ENCODE results near the gene GALC. TPM values are rescaled to one million over a fixed set of nuclear protein-coding genes. Genes with fewer than 3 reads are reported as not detected.

GALC gene
- total and polyA plus RNA-seq, 2 donors from 2014 or later, result 13.6 to 29.4 TPM

GRCh38 chr14:87998482-87998881 lies 5.5 kb upstream of the GALC start:
- H3K4me3 ChIP-seq (ENCODE audit: low read length in 3 of 3), result no peak overlapping the region
- DNase-seq (no peak), FAIRE-seq (no peak)
- TF ChIP-seq CTCF (IDR thresholded peaks at IDR 0.05; ENCODE audit: borderline replicate concordance, extremely low read depth, insufficient read depth), result no peak
- no peaks in the 10 kb centered on the region for H3K4me1 ChIP-seq (ENCODE audit: control insufficient read depth in 2 of 3, insufficient read depth in 2 of 3, low read depth in 1 of 3, low read length in 3 of 3)
- H3K9me3 ChIP-seq (ENCODE audit: control insufficient read depth in 2 of 3, insufficient read depth in 1 of 3, low read length in 3 of 3), result no peaks in the 10 kb centered on the region
- H3K36me3 ChIP-seq (ENCODE audit: control insufficient read depth in 2 of 3, insufficient read depth in 3 of 3, low read length in 3 of 3), result no peaks in the 10 kb centered on the region
- no peak overlapping the region for H3K9ac ChIP-seq (ENCODE audit: low read length in 3 of 3)
- no peak overlapping the region for H3K27ac ChIP-seq (ENCODE audit: low read depth in 2 of 2, low read length in 2 of 2)
- no peaks in the 10 kb centered on the region for H3K27me3 ChIP-seq (ENCODE audit: control insufficient read depth, insufficient read depth, low read length)
- intact Hi-C loops (cut with DNase I), result no loop called here

GRCh38 chr14:87996291-87996592 lies 3.3 kb upstream of the GALC start:
- DNase-seq (no peak), FAIRE-seq (no peak)
- Histone ChIP-seq H3K27me3 (ENCODE audit: control insufficient read depth, insufficient read depth, low read length) (no peaks in the 10 kb centered on the region), H3K4me3 (ENCODE audit: low read length in 3 of 3) (no peak overlapping the region), H3K9me3 (ENCODE audit: control insufficient read depth in 2 of 3, insufficient read depth in 1 of 3, low read length in 3 of 3) (no peaks in the 10 kb centered on the region), H3K27ac (ENCODE audit: low read depth in 2 of 2, low read length in 2 of 2) (no peak overlapping the region), H3K4me1 (ENCODE audit: control insufficient read depth in 2 of 3, insufficient read depth in 2 of 3, low read depth in 1 of 3, low read length in 3 of 3) (peaks cover 0 to 5% (median 0%) of the 10 kb centered on the region in 3 donors), H3K36me3 (ENCODE audit: control insufficient read depth in 2 of 3, insufficient read depth in 3 of 3, low read length in 3 of 3) (no peaks in the 10 kb centered on the region), H3K9ac (ENCODE audit: low read length in 3 of 3) (no peak overlapping the region)
- intact Hi-C loops (cut with DNase I), result no loop called here
- no peak for TF ChIP-seq CTCF (IDR thresholded peaks at IDR 0.05; ENCODE audit: borderline replicate concordance, extremely low read depth, insufficient read depth)

GRCh38 chr14:87995500-87996290 lies 2.7 kb upstream of the GALC start:
- H3K9ac ChIP-seq (ENCODE audit: low read length in 3 of 3), result no peak overlapping the region
- no peak overlapping the region for H3K4me3 ChIP-seq (ENCODE audit: low read length in 3 of 3)
- no peak overlapping the region for H3K27ac ChIP-seq (ENCODE audit: low read depth in 2 of 2, low read length in 2 of 2)
- no peaks in the 10 kb centered on the region for H3K9me3 ChIP-seq (ENCODE audit: control insufficient read depth in 2 of 3, insufficient read depth in 1 of 3, low read length in 3 of 3)
- H3K27me3 ChIP-seq (ENCODE audit: control insufficient read depth, insufficient read depth, low read length), result no peaks in the 10 kb centered on the region
- intact Hi-C loops (cut with DNase I), result no loop called here
- H3K4me1 ChIP-seq (ENCODE audit: control insufficient read depth in 2 of 3, insufficient read depth in 2 of 3, low read depth in 1 of 3, low read length in 3 of 3), result peaks cover 0 to 5% (median 0%) of the 10 kb centered on the region in 3 donors
- no peak for DNase-seq
- no peak for TF ChIP-seq CTCF (IDR thresholded peaks at IDR 0.05; ENCODE audit: borderline replicate concordance, extremely low read depth, insufficient read depth)
- no peaks in the 10 kb centered on the region for H3K36me3 ChIP-seq (ENCODE audit: control insufficient read depth in 2 of 3, insufficient read depth in 3 of 3, low read length in 3 of 3)
- no peak for FAIRE-seq

- intact Hi-C loops (cut with DNase I), result no loop called here
- no peaks in the 10 kb centered on the region for H3K9me3 ChIP-seq (ENCODE audit: control insufficient read depth in 2 of 3, insufficient read depth in 1 of 3, low read length in 3 of 3)
- H3K36me3 ChIP-seq (ENCODE audit: control insufficient read depth in 2 of 3, insufficient read depth in 3 of 3, low read length in 3 of 3), result no peaks in the 10 kb centered on the region
- no peak overlapping the region for H3K9ac ChIP-seq (ENCODE audit: low read length in 3 of 3)
- FAIRE-seq, result no peak
- H3K27me3 ChIP-seq (ENCODE audit: control insufficient read depth, insufficient read depth, low read length), result no peaks in the 10 kb centered on the region
- DNase-seq, result no peak
- TF ChIP-seq CTCF (IDR thresholded peaks at IDR 0.05; ENCODE audit: borderline replicate concordance, extremely low read depth, insufficient read depth), result no peak
- H3K4me3 ChIP-seq (ENCODE audit: low read length in 3 of 3), result no peak overlapping the region
- peaks cover 0 to 5% (median 0%) of the 10 kb centered on the region in 3 donors for H3K4me1 ChIP-seq (ENCODE audit: control insufficient read depth in 2 of 3, insufficient read depth in 2 of 3, low read depth in 1 of 3, low read length in 3 of 3)
- no peak overlapping the region for H3K27ac ChIP-seq (ENCODE audit: low read depth in 2 of 2, low read length in 2 of 2)
These were observed 2.0 kb upstream of the GALC start for GRCh38 chr14:87994974-87995373.

Data from kidney (tissue), 14 donors.